K562 (cell line): ENCODE measurements around the gene COL20A1. TPM values are rescaled to one million over a fixed set of nuclear protein-coding genes. Genes with fewer than 3 reads are reported as not detected.

Source experiments
- ATAC-seq: fragments of 200-7000 bp; cut with Tn5 transposase; 3 replicates; pipeline ENCODE4 v1.9.1; 2020; ENCODE audit warnings: moderate library complexity
- BruUV-seq: library from RNA; stranded (reverse); fragments of 400-500 nt; replicated peaks from 2 replicates; lab custom pipeline; 2021; lab: Mats Ljungman, UMichigan
- CTCF ChIA-PET: fragments of 300-600 bp; formaldehyde crosslinking; extraction: SDS; loops from one replicate; lab custom pipeline; 2021; ENCODE audit warnings: low intra/inter-chr PET ratio; lab: Yijun Ruan, JAX
- POLR2A ChIA-PET: fragments of 300-600, 350-650 bp; sonication (Branson Sonifier 250); formaldehyde crosslinking; extraction: SDS; loops from one replicate; lab custom pipeline; 2021; ENCODE audit warnings: antibody characterized with exemption, inconsistent platforms; lab: Yijun Ruan, JAX
- DNase-seq, 4 experiments: peaks; one replicate each; pipeline versions ENCODE4 v3.0.0 to v3.0.0-alpha.2; 2011 to 2018; ENCODE audit warnings: low spot score in 3 of 4, mixed read lengths in 3 of 4; ENCODE audit errors: extremely low read depth in 1 of 4
- FAIRE-seq: peaks from 2 replicates; lab custom pipeline; 2011; peaks lifted over from hg19 to GRCh38; lab: Jason Lieb, UNC
- H2AFZ ChIP-seq: 2 replicates; pipeline ENCODE4 v1.6.0; 2011; ENCODE audit warnings: low read depth, low read length, control low read depth, inconsistent platforms
- H3K27ac ChIP-seq: fragments of 200-600 bp; 3 replicates; pipeline ENCODE4 v1.8.0; 2011; ENCODE audit warnings: low read depth, mild to moderate bottlenecking, control low read depth, inconsistent platforms, low read length, moderate library complexity, mixed read lengths; ENCODE audit errors: extremely low read depth
- H3K27me3 ChIP-seq, 2 experiments: fragments of 300-600 bp in 1 of 2; 2 replicates in 1 of 2; 3 replicates in 1 of 2; pipeline versions ENCODE4 v1.6.0 to v1.8.0; 2011; ENCODE audit warnings: inconsistent platforms in 2 of 2, low read length in 2 of 2, mild to moderate bottlenecking in 1 of 2, mixed read lengths in 1 of 2, moderate library complexity in 1 of 2; ENCODE audit not compliant: control insufficient read depth in 2 of 2, insufficient read depth in 2 of 2
- H3K36me3 ChIP-seq: fragments of 300-600 bp; 3 replicates; pipeline ENCODE4 v1.8.0; 2011; ENCODE audit warnings: mild to moderate bottlenecking, low read length, inconsistent platforms; ENCODE audit not compliant: control insufficient read depth, insufficient read depth
- H3K4me1 ChIP-seq, 2 experiments: fragments of 200-600 bp in 1 of 2; replicated peaks in 1 of 2; 2 replicates in 1 of 2; 3 replicates in 1 of 2; pipeline versions ENCODE4 v1.5.1 to v1.8.0; 2011; ENCODE audit warnings: inconsistent platforms in 2 of 2, low read length in 2 of 2, mild to moderate bottlenecking in 1 of 2, mixed read lengths in 1 of 2, moderate library complexity in 1 of 2; ENCODE audit not compliant: control insufficient read depth in 2 of 2, insufficient read depth in 2 of 2
- H3K4me2 ChIP-seq: 2 replicates; pipeline ENCODE4 v1.6.1; 2011; ENCODE audit warnings: low read length, control low read depth, inconsistent platforms, mixed read lengths; ENCODE audit not compliant: insufficient read depth
- H3K4me3 ChIP-seq: fragments of 200-600 bp; sonication (generic), shearing (Covaris generic); 2 replicates; pipeline ENCODE4 v1.5.1; 2016; ENCODE audit warnings: control low read depth, inconsistent platforms
- H3K79me2 ChIP-seq: fragments of 200-600 bp; 3 replicates; pipeline ENCODE4 v1.8.0; 2011; ENCODE audit warnings: low read length, inconsistent platforms; ENCODE audit not compliant: control insufficient read depth, insufficient read depth
- H3K9ac ChIP-seq, 2 experiments: 2 replicates each; pipeline versions ENCODE4 v1.6.0 to v1.6.1; 2011; ENCODE audit warnings: low read depth in 2 of 2, low read length in 2 of 2, control low read depth in 1 of 2, inconsistent platforms in 1 of 2, mild to moderate bottlenecking in 1 of 2, mixed read lengths in 1 of 2; ENCODE audit not compliant: insufficient read depth in 1 of 2
- H3K9me1 ChIP-seq: one replicate; pipeline ENCODE4 v1.6.0; 2011; ENCODE audit warnings: inconsistent platforms, mild to moderate bottlenecking, low read length, moderate library complexity; ENCODE audit not compliant: control insufficient read depth, insufficient read depth
- H3K9me3 ChIP-seq: replicated peaks from 2 replicates; pipeline ENCODE4 v1.5.1; 2011; ENCODE audit warnings: low read depth, low read length, inconsistent platforms; ENCODE audit not compliant: control insufficient read depth, insufficient read depth
- H4K20me1 ChIP-seq: replicated peaks from 2 replicates; pipeline ENCODE4 v1.6.1; 2011; ENCODE audit warnings: low read length, inconsistent platforms, mixed read lengths; ENCODE audit not compliant: control insufficient read depth, insufficient read depth
- HMG20A ChIP-seq: fragments of 450-650 bp; formaldehyde crosslinking; conservative IDR thresholded peaks from 2 replicates; pipeline ENCODE4 v1.4.0; 2020; ENCODE audit warnings: mild to moderate bottlenecking, mixed read lengths
- ILK ChIP-seq: fragments of 450-650 bp; IDR thresholded peaks from 2 replicates; pipeline ENCODE4 v1.6.1; 2016; ENCODE audit warnings: missing genetic modification characterization, low read depth, mild to moderate bottlenecking, missing compliant biosample characterization, moderate library complexity, borderline replicate concordance
- WGBS: fragments of 100-300 bp; shearing (Covaris generic); methylation state at CpG from one replicate; pipeline ENCODE4 v1.1.6; 2016; ENCODE audit warnings: low coverage, mixed read lengths; ENCODE audit not compliant: insufficient coverage; ENCODE audit errors: missing lambda C conversion rate; 5-methylcytosine and 5-hydroxymethylcytosine counted together
- in situ Hi-C: fragments of 300-500 bp; cut with MboI; formaldehyde crosslinking; loops from 4 replicates; pipeline ENCODE4 v1.15.0; 2018; ENCODE audit warnings: inconsistent platforms, mixed read lengths
- intact Hi-C: fragments of 100-400 bp; cut with micrococcal nuclease; formaldehyde crosslinking; loops from 2 replicates; pipeline ENCODE4 v1.14.2; 2022
- polyA plus RNA-seq, 8 experiments: library from polyadenylated mRNA; depleted of rRNA in 4 of 8; stranded (reverse) in 5 of 8; unstranded in 3 of 8; fragments of >200 nt; fragmentation: Nextera tagmentation in 2 of 8; fragmentation: Illumina TruSeq in 1 of 8; extraction: Ambion mirVana in 2 of 8; extraction: Trizol in 1 of 8; gene quantifications; 2 replicates each; pipeline versions ENCODE4 v1.2.1 to v1.2.3, GENCODE V29; 2011 to 2014; ENCODE audit warnings: inconsistent platforms in 1 of 8, missing spikeins in 1 of 8
- total RNA-seq, 7 experiments: library from RNA; depleted of rRNA in 6 of 7; stranded (reverse); fragments of >200 nt in 6 of 7; fragmentation: Illumina TruSeq in 2 of 7; extraction: Trizol in 2 of 7; gene quantifications; 2 replicates each; pipeline versions ENCODE4 v1.2.1 to v1.2.3, GENCODE V29; 2011 to 2021; ENCODE audit warnings: low replicate concordance in 1 of 7
- TF ChIP-seq, protein P1 (sequence below): fragments of 200-800 bp; sonication (Bioruptor generic); IDR thresholded peaks from 2 replicates; pipeline ENCODE4 v1.6.1; 2017; ENCODE audit warnings: missing genetic modification characterization, missing compliant biosample characterization

COL20A1 gene
- total and polyA plus RNA-seq, 9 of the 15 experiments (the other 6 are each of a cell fraction or from before 2014, with no cell fraction given): not detected

DNA sequence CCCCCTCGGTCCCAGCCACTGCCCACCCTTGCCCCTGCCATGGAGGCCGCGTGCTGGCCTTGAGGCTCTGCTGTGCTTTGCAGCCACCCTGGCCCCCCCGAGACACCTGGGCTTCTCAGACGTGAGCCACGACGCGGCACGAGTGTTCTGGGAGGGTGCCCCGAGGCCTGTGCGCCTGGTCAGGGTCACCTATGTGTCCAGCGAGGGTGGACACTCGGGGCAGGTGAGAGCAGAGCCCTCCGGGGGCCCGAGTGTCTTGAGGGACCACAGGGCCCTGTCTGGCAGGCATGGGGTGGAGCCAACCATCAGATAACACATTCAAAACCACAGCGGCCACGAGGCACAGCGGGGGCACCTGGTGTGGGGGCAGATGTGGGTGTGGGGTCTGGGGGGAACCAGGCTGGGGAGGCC is 18.9 kb downstream of the COL20A1 start:
- H3K4me1 ChIP-seq: peaks cover 0 to 70% of the 10 kb centered on the region in 2 experiments; a peak in 2 of 5 replicates
- CTCF ChIA-PET: no interaction called here
- no peaks in the 10 kb centered on the region for H3K79me2 ChIP-seq
- no peak for TF ChIP-seq HMG20A (CRISPR knock-in tag)
- TF ChIP-seq, protein P1, sequence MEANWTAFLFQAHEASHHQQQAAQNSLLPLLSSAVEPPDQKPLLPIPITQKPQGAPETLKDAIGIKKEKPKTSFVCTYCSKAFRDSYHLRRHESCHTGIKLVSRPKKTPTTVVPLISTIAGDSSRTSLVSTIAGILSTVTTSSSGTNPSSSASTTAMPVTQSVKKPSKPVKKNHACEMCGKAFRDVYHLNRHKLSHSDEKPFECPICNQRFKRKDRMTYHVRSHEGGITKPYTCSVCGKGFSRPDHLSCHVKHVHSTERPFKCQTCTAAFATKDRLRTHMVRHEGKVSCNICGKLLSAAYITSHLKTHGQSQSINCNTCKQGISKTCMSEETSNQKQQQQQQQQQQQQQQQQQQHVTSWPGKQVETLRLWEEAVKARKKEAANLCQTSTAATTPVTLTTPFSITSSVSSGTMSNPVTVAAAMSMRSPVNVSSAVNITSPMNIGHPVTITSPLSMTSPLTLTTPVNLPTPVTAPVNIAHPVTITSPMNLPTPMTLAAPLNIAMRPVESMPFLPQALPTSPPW: peak; percentile 43; the same call in 1 of the 2 replicates
- TF ChIP-seq ILK (tag): no peak
- TF ChIP-seq, all 486 proteins: peak for 1
- FAIRE-seq (no peak), DNase-seq (no peak), ATAC-seq (no peak)
- intact Hi-C loops (loop anchor here (2.0 kb wide), 1 partner anchor 69 kb away; no protein-coding TSS in a partner anchor), in situ Hi-C loops (no loop called here)
- peaks cover 12% of the 10 kb centered on the region; the same call in 1 of the 2 replicates for H4K20me1 ChIP-seq
- BruUV-seq: no TSS peak
- H3K27ac ChIP-seq: no peak overlapping the region
- H3K36me3 ChIP-seq: no peaks in the 10 kb centered on the region
- peaks cover 0 to 56% of the 10 kb centered on the region in 2 experiments; a peak in 2 of 5 replicates for H3K27me3 ChIP-seq
- POLR2A ChIA-PET: interaction anchor here (0.7 kb wide), 1 partner anchor 893 kb away, joined by 3 read pairs; no protein-coding TSS in a partner anchor
- 2% methylated on average over 17 of the region's 18 CpGs for WGBS
- H3K4me2 ChIP-seq: no peak overlapping the region
- no peak overlapping the region for H2AFZ ChIP-seq
- H3K9me1 ChIP-seq: no peaks in the 10 kb centered on the region
- no peak overlapping the region for H3K4me3 ChIP-seq
- H3K9ac ChIP-seq: no peak overlapping the region
- no peaks in the 10 kb centered on the region for H3K9me3 ChIP-seq
